ENCODE data around the gene LSM4. TPM values are rescaled to one million over a fixed set of nuclear protein-coding genes. Genes with fewer than 3 reads are reported as not detected.

The LSM4 gene
- total and polyA plus RNA-seq, 10 of the 15 experiments (the other 5 are each of a cell fraction or from before 2014, with no cell fraction given) = 12.6 to 652 (median 217) TPM

GRCh38 chr19:18283338-18283737 is 39.5 kb downstream of the LSM4 start:
- Histone ChIP-seq H2AFZ (ENCODE audit: control insufficient read depth, low read depth, low read length) (no peak overlapping the region), H3K9me3 (replicated peaks; ENCODE audit: control insufficient read depth, insufficient read depth, low read length) (no peaks in the 10 kb centered on the region), H3K36me3 (ENCODE audit: control insufficient read depth in 2 of 2, insufficient read depth in 2 of 2, low read length in 1 of 2) (no peaks in the 10 kb centered on the region; a peak in 1 of 4 replicates), H3K79me2 (ENCODE audit: control insufficient read depth, insufficient read depth, low read length) (peaks cover 33% of the 10 kb centered on the region), H3K9ac (ENCODE audit: control insufficient read depth, insufficient read depth, low read length) (no peak overlapping the region), H3K4me2 (ENCODE audit: control insufficient read depth, insufficient read depth) (no peak overlapping the region), H3K4me3 (no peak overlapping the region), H3K4me1 (ENCODE audit: control insufficient read depth, insufficient read depth, low read length) (peaks cover 27% of the 10 kb centered on the region), H4K20me1 (ENCODE audit: control insufficient read depth, insufficient read depth) (peaks cover 10% of the 10 kb centered on the region), H3K27me3 (replicated peaks in 1 of 2; ENCODE audit: control insufficient read depth in 2 of 2, insufficient read depth in 2 of 2, low read length in 1 of 2) (no peaks in the 10 kb centered on the region), H3K27ac (ENCODE audit: control insufficient read depth, insufficient read depth) (no peak overlapping the region)
- WGBS (ENCODE audit: insufficient coverage, insufficient replicate concordance, low lambda C conversion rate, missing lambda C conversion rate) = 100% methylated on average over 5 of the region's 5 CpGs
- POLR2A ChIA-PET = interaction anchor here (2.8 to 8.4 kb wide), 4 partner anchors 8 to 46 kb away, joined by 24 to 206 read pairs (median 176); partner anchors contain the start of gene LSM4
- SMC1A ChIA-PET (ENCODE audit: uncharacterized antibody, unreplicated experiment) = no interaction called here
- FAIRE-seq (no peak), ATAC-seq (no peak), DNase-seq (ENCODE audit: low read depth, low spot score) (no peak)
- in situ Hi-C loops (cut with MboI) = no loop called here
- intact Hi-C loops (cut with micrococcal nuclease; ENCODE audit: unreplicated experiment) = no loop called here
- CTCF ChIA-PET = interaction anchor here (3.1 kb wide), 1 partner anchor 45 kb away, joined by 11 read pairs; no protein-coding TSS in a partner anchor
- RAD21 ChIA-PET (ENCODE audit: unreplicated experiment) = interaction anchor here (5.7 to 7.1 kb wide), 3 partner anchors 8 to 44 kb away, joined by 135 to 259 read pairs (median 136); no protein-coding TSS in a partner anchor
- TF ChIP-seq SMC3 (IDR thresholded peaks at IDR 0.05; ENCODE audit: borderline replicate concordance, low read length) (no peak), ZNF274 (IDR thresholded peaks at IDR 0.05; ENCODE audit: insufficient read depth, insufficient read length) (no peak), TAF1 (IDR thresholded peaks at IDR 0.05; ENCODE audit: borderline replicate concordance, low read depth, low read length) (no peak), SIX5 (IDR thresholded peaks at IDR 0.05; ENCODE audit: low read depth, low read length, severe bottlenecking) (no peak), NFIC (IDR thresholded peaks at IDR 0.05; ENCODE audit: low read depth, low read length) (no peak), CHD1 (IDR thresholded peaks at IDR 0.05; ENCODE audit: low read depth, low read length) (no peak), RAD21 (IDR thresholded peaks at IDR 0.05; ENCODE audit: insufficient read depth, low read depth, low read length) (no peak), FOXK2 (IDR thresholded peaks at IDR 0.05) (no peak), GATAD2B (conservative IDR thresholded peaks at IDR 0.05; ENCODE audit: low read depth) (no peak), WRNIP1 (IDR thresholded peaks at IDR 0.05; ENCODE audit: borderline replicate concordance, low read depth, low read length) (no peak), HDAC6 (IDR thresholded peaks at IDR 0.05; ENCODE audit: unreplicated experiment) (no peak), DPF2 (IDR thresholded peaks at IDR 0.05) (no peak)
- TF ChIP-seq, protein P1, sequence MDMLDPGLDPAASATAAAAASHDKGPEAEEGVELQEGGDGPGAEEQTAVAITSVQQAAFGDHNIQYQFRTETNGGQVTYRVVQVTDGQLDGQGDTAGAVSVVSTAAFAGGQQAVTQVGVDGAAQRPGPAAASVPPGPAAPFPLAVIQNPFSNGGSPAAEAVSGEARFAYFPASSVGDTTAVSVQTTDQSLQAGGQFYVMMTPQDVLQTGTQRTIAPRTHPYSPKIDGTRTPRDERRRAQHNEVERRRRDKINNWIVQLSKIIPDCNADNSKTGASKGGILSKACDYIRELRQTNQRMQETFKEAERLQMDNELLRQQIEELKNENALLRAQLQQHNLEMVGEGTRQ (IDR thresholded peaks at IDR 0.05; ENCODE audit: borderline replicate concordance, low read depth, low read length) = no peak
- BruUV-seq (replicated peaks) = no TSS peak
